Panc1 (cell line): Measurements from ENCODE around the gene HEXD. TPM values are rescaled to one million over a fixed set of nuclear protein-coding genes. Genes with fewer than 3 reads are reported as not detected.

Source experiments
- ATAC-seq: fragments of 200-7000 bp; cut with Tn5 transposase; 2 replicates; pipeline ENCODE4 v1.9.1; 2020; ENCODE audit warnings: mild to moderate bottlenecking, moderate library complexity
- BruUV-seq: library from RNA; stranded (reverse); fragments of 400-500 nt; replicated peaks from 2 replicates; lab custom pipeline; 2021; lab: Mats Ljungman, UMichigan
- CTCF ChIA-PET: fragments of 300-600 bp; sonication (Branson Sonifier 250); formaldehyde crosslinking; loops from one replicate; lab custom pipeline; 2022; ENCODE audit warnings: antibody characterized with exemption; lab: Charles Lee
- POLR2A ChIA-PET: fragments of 300-600 bp; sonication (Branson Sonifier 250); formaldehyde crosslinking; loops from one replicate; lab custom pipeline; 2022; ENCODE audit warnings: antibody characterized with exemption; lab: Charles Lee
- DNase-seq: peaks from one replicate; pipeline ENCODE4 v3.0.0-alpha.2; 2010; ENCODE audit warnings: low read depth, low spot score
- H3K27ac ChIP-seq: 2 replicates; pipeline ENCODE4 v1.5.1; 2011; ENCODE audit warnings: mild to moderate bottlenecking, low read length, inconsistent platforms
- H3K27me3 ChIP-seq: fragments of 200-500 bp; sonication (Bioruptor generic); 2 replicates; pipeline ENCODE4 v1.6.0; 2014; ENCODE audit warnings: low read length, inconsistent platforms; ENCODE audit not compliant: control insufficient read depth, insufficient read depth
- H3K36me3 ChIP-seq: fragments of 200-500 bp; sonication (Bioruptor generic); 2 replicates; pipeline ENCODE4 v1.5.1; 2014; ENCODE audit warnings: inconsistent platforms, mild to moderate bottlenecking, low read length, moderate library complexity; ENCODE audit not compliant: control insufficient read depth, insufficient read depth
- H3K4me1 ChIP-seq: 2 replicates; pipeline ENCODE4 v1.5.1; 2011; ENCODE audit warnings: inconsistent platforms, mild to moderate bottlenecking, low read length, moderate library complexity; ENCODE audit not compliant: control insufficient read depth, insufficient read depth
- H3K4me3 ChIP-seq, 2 experiments: 2 replicates each; pipeline ENCODE4 v1.5.1; 2011 to 2012; ENCODE audit warnings: low read depth in 2 of 2, low read length in 2 of 2, mild to moderate bottlenecking in 2 of 2, inconsistent platforms in 1 of 2, moderate library complexity in 1 of 2
- H3K9me3 ChIP-seq: fragments of 200-500 bp; sonication (Bioruptor generic); 2 replicates; pipeline ENCODE4 v1.5.1; 2014; ENCODE audit warnings: low read depth, mild to moderate bottlenecking, inconsistent platforms, low read length, moderate library complexity; ENCODE audit not compliant: control insufficient read depth, insufficient read depth
- POLR2AphosphoS5 ChIP-seq: IDR thresholded peaks from 2 replicates; pipeline ENCODE4 v1.6.1; 2012; ENCODE audit warnings: mild to moderate bottlenecking, low read depth, low read length, moderate library complexity
- SIN3A ChIP-seq: IDR thresholded peaks from 2 replicates; pipeline ENCODE4 v1.6.1; 2012; ENCODE audit warnings: low read depth, mild to moderate bottlenecking, low read length, moderate library complexity, borderline replicate concordance; ENCODE audit not compliant: insufficient read depth
- TCF7L2 ChIP-seq: IDR thresholded peaks from 2 replicates; pipeline ENCODE4 v1.6.1; 2011; ENCODE audit warnings: mild to moderate bottlenecking, low read depth, low read length, inconsistent platforms
- in situ Hi-C: cut with HindIII; loops from 2 replicates; pipeline ENCODE4 v1.10.0; 2016; ENCODE audit warnings: low sequenced_read_pairs, low pct_unique_long_range_greater_than_20kb
- intact Hi-C: fragments of 100-400 bp; cut with micrococcal nuclease; formaldehyde crosslinking; loops from one replicate; pipeline ENCODE4 v1.10.0; 2022; ENCODE audit not compliant: unreplicated experiment
- total RNA-seq: library from RNA; stranded (reverse); gene quantifications from one replicate; pipeline ENCODE4 v1.2.1, GENCODE V29; 2021; ENCODE audit not compliant: unreplicated experiment
- TF ChIP-seq, protein P1 (sequence below): fragments of 450-650 bp; IDR thresholded peaks from 2 replicates; pipeline ENCODE4 v1.5.1; 2017; ENCODE audit warnings: mild to moderate bottlenecking
- TF ChIP-seq, protein P2 (sequence below), 2 experiments: IDR thresholded peaks; 2 replicates each; pipeline ENCODE4 v1.6.1; 2011 to 2012; ENCODE audit warnings: low read depth in 2 of 2, control low read depth in 1 of 2, low read length in 1 of 2, mild to moderate bottlenecking in 1 of 2, moderate library complexity in 1 of 2; ENCODE audit not compliant: insufficient read depth in 1 of 2

The HEXD gene
- total RNA-seq, 1 experiment from 2014 or later: 25.6 TPM

DNA sequence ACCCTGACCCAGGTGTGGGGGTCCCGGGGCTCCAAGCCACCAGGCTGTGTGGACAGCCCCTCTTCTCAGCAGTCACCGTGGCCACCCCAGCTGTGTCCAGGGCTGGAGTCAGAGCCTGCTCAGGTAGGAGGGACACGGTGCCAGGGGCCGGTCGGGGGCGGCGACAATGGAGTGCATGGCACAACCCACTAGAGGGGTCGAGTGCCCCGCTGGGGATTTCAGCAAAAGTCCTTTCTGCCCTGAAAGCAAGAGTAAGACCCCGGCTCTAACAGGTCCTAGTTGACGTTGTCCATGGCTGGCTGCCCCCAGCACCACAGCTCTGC is 35.3 kb upstream of the HEXD start:
- BruUV-seq: no TSS peak
- TF ChIP-seq POLR2AphosphoS5 (no peak), TCF7L2 (no peak), SIN3A (no peak)
- TF ChIP-seq, protein P1, sequence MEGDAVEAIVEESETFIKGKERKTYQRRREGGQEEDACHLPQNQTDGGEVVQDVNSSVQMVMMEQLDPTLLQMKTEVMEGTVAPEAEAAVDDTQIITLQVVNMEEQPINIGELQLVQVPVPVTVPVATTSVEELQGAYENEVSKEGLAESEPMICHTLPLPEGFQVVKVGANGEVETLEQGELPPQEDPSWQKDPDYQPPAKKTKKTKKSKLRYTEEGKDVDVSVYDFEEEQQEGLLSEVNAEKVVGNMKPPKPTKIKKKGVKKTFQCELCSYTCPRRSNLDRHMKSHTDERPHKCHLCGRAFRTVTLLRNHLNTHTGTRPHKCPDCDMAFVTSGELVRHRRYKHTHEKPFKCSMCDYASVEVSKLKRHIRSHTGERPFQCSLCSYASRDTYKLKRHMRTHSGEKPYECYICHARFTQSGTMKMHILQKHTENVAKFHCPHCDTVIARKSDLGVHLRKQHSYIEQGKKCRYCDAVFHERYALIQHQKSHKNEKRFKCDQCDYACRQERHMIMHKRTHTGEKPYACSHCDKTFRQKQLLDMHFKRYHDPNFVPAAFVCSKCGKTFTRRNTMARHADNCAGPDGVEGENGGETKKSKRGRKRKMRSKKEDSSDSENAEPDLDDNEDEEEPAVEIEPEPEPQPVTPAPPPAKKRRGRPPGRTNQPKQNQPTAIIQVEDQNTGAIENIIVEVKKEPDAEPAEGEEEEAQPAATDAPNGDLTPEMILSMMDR: no peak
- TF ChIP-seq, protein P2, sequence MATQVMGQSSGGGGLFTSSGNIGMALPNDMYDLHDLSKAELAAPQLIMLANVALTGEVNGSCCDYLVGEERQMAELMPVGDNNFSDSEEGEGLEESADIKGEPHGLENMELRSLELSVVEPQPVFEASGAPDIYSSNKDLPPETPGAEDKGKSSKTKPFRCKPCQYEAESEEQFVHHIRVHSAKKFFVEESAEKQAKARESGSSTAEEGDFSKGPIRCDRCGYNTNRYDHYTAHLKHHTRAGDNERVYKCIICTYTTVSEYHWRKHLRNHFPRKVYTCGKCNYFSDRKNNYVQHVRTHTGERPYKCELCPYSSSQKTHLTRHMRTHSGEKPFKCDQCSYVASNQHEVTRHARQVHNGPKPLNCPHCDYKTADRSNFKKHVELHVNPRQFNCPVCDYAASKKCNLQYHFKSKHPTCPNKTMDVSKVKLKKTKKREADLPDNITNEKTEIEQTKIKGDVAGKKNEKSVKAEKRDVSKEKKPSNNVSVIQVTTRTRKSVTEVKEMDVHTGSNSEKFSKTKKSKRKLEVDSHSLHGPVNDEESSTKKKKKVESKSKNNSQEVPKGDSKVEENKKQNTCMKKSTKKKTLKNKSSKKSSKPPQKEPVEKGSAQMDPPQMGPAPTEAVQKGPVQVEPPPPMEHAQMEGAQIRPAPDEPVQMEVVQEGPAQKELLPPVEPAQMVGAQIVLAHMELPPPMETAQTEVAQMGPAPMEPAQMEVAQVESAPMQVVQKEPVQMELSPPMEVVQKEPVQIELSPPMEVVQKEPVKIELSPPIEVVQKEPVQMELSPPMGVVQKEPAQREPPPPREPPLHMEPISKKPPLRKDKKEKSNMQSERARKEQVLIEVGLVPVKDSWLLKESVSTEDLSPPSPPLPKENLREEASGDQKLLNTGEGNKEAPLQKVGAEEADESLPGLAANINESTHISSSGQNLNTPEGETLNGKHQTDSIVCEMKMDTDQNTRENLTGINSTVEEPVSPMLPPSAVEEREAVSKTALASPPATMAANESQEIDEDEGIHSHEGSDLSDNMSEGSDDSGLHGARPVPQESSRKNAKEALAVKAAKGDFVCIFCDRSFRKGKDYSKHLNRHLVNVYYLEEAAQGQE (IDR thresholded peaks at IDR 0.05; ENCODE audit: insufficient read depth in 1 of 2, low read depth in 2 of 2, low read length in 1 of 2): no peak
- in situ Hi-C loops (no loop called here), intact Hi-C loops (no loop called here)
- Histone ChIP-seq H3K27me3 (no peaks in the 10 kb centered on the region), H3K4me3 (no peak overlapping the region), H3K9me3 (no peaks in the 10 kb centered on the region), H3K27ac (no peak overlapping the region), H3K4me1 (peaks cover 52% of the 10 kb centered on the region), H3K36me3 (no peaks in the 10 kb centered on the region)
- ATAC-seq: no peak
- ChIA-PET POLR2A (no interaction called here), CTCF (no interaction called here)
- no peak for DNase-seq

DNA sequence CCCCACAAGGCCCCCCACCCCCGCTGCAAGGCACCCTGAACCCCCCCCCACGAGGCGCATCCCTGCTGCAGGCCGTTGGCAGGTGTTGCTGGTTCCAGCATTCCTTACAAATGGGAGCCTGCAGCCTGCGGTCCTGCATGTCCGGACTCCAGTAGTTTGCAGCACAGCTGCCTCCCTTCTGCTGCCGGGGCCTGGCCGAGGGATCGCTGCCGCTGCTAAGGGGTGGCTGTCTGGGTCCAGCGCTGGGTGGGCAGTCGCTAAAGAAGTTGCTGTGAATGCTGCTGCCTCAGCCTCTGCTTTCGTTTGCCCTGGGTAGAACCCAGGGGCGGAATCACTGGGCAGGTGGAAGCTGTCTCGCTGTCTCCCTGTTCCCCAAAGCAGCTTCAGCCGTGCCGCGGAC is 34.7 kb upstream of the HEXD start:
- no TSS peak for BruUV-seq
- TF ChIP-seq TCF7L2 (no peak), POLR2AphosphoS5 (no peak), SIN3A (no peak)
- TF ChIP-seq, protein P2 (IDR thresholded peaks at IDR 0.05; ENCODE audit: insufficient read depth in 1 of 2, low read depth in 2 of 2, low read length in 1 of 2): no peak
- TF ChIP-seq, protein P1: no peak
- Histone ChIP-seq H3K27me3 (no peaks in the 10 kb centered on the region), H3K4me1 (peaks cover 52% of the 10 kb centered on the region), H3K9me3 (no peaks in the 10 kb centered on the region), H3K27ac (peak overlapping the region; percentile 84; the same call in 1 of the 2 replicates), H3K36me3 (no peaks in the 10 kb centered on the region), H3K4me3 (no peak overlapping the region)
- DNase-seq (no peak), ATAC-seq (no peak)
- intact Hi-C loops (no loop called here), in situ Hi-C loops (no loop called here)
- CTCF ChIA-PET: interaction anchor here (0.7 kb wide), 1 partner anchor 8 kb away, joined by 4 read pairs; no protein-coding TSS in a partner anchor
- POLR2A ChIA-PET: no interaction called here
